Measurements from ENCODE around the gene PPP1R8. TPM values are rescaled to one million over a fixed set of nuclear protein-coding genes. Genes with fewer than 3 reads are reported as not detected.
"Not testable (repeated sequence)": the region's sequence is repeated elsewhere in the genome, so short reads cannot be mapped to it uniquely, and the experiment has no call there.

The PPP1R8 gene
- polyA plus RNA-seq, 1 donor (not counting 4 experiments of a cell fraction or from before 2014, with no cell fraction given), result 56.2 TPM

DNA sequence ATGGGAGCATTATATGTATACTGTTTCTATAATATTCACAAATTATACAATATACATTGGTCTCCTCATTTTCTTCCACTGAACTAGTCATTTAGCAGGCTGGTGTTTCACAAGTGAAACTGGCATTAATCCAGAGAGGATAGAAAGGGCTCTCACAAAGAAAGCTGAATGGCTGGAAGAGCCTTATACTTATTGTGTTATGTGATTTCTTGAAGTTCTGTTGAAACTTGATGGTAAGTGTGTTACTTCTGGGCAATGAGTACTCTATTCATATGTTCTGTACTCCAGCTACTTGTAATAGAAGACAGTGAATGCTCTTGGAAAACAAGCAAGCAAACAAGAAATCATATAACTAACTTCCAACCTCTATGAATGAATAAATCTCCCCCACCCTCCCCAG is 42.7 kb upstream of the PPP1R8 start:
- H3K9ac ChIP-seq (ENCODE audit: control insufficient read depth, extremely low read depth, insufficient read depth, low read length), result no peak overlapping the region
- H2AFZ ChIP-seq (ENCODE audit: control insufficient read depth, low read length), result no peak overlapping the region
- no peaks in the 10 kb centered on the region for H3K9me3 ChIP-seq (ENCODE audit: control insufficient read depth, low read depth, low read length)
- no peaks in the 10 kb centered on the region for H3K27me3 ChIP-seq (ENCODE audit: control insufficient read depth, extremely low read depth, insufficient read depth, low read length)
- H3K4me2 ChIP-seq (ENCODE audit: control insufficient read depth, extremely low read depth, insufficient read depth, low read depth, low read length), result no peak overlapping the region
- no peak for DNase-seq (ENCODE audit: low read depth, low spot score)
- peak; percentile 20 for FAIRE-seq
- no peak overlapping the region for H3K4me3 ChIP-seq (ENCODE audit: control insufficient read depth in 2 of 3, extremely low read depth in 1 of 3, insufficient read depth in 2 of 3, low read depth in 1 of 3, low read length in 3 of 3)
- H3K4me1 ChIP-seq (ENCODE audit: control insufficient read depth, extremely low read depth, insufficient read depth, low read length), result peaks cover 19% of the 10 kb centered on the region
- H3K79me2 ChIP-seq (ENCODE audit: control insufficient read depth, insufficient read depth, low read length), result peaks cover 20% of the 10 kb centered on the region
- no peak overlapping the region for H3K27ac ChIP-seq (ENCODE audit: control insufficient read depth, insufficient read depth, low read length)
- no peaks in the 10 kb centered on the region for H4K20me1 ChIP-seq (ENCODE audit: control insufficient read depth, extremely low read depth, insufficient read depth, low read length)
- TF ChIP-seq, protein P1, sequence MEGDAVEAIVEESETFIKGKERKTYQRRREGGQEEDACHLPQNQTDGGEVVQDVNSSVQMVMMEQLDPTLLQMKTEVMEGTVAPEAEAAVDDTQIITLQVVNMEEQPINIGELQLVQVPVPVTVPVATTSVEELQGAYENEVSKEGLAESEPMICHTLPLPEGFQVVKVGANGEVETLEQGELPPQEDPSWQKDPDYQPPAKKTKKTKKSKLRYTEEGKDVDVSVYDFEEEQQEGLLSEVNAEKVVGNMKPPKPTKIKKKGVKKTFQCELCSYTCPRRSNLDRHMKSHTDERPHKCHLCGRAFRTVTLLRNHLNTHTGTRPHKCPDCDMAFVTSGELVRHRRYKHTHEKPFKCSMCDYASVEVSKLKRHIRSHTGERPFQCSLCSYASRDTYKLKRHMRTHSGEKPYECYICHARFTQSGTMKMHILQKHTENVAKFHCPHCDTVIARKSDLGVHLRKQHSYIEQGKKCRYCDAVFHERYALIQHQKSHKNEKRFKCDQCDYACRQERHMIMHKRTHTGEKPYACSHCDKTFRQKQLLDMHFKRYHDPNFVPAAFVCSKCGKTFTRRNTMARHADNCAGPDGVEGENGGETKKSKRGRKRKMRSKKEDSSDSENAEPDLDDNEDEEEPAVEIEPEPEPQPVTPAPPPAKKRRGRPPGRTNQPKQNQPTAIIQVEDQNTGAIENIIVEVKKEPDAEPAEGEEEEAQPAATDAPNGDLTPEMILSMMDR (optimal IDR thresholded peaks at IDR 0.05 in 1 of 3, IDR thresholded peaks at IDR 0.05 in 1 of 3, conservative IDR thresholded peaks at IDR 0.05 in 1 of 3; ENCODE audit: extremely low read depth in 1 of 3, insufficient read depth in 2 of 3, low read length in 3 of 3), result no peak
- TF ChIP-seq EZH2 (IDR thresholded peaks at IDR 0.05; ENCODE audit: low read length), result no peak
- no peaks in the 10 kb centered on the region for H3K9me1 ChIP-seq (ENCODE audit: control insufficient read depth, extremely low read depth, insufficient read depth, low read length)
- H3K36me3 ChIP-seq (ENCODE audit: control insufficient read depth in 2 of 2, extremely low read depth in 1 of 2, insufficient read depth in 2 of 2, low read length in 2 of 2), result peaks cover 5 to 8% of the 10 kb centered on the region in 2 experiments
- dilution Hi-C loops (cut with MboI; ENCODE audit: extremely low pct_ligation_motif_present, low sequenced_read_pairs), result no loop called here

DNA sequence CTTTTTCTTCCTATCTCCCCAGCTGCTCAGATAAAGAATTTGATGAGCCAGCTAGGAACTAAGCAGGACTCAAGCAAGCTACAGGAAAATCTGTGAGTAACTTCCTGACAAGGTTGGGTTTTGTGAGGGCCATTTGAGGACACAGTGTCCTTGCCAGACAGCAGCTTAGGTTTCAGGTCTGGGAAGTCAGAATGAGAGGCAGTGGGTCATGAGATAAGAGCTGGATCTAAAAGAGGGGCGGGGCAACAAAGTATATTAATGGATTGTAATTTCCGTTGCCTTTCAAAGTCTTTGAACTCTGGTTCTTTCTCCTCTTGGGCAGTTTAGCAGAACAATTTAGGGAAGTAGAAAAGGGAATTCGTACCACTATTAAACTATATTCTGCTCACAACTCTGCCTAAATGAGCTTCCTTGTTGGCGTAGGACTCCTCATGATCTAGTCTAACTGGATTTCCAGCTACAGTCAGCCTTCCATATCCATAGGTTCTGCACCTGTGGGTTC is 41.0 kb upstream of the PPP1R8 start:
- no peak overlapping the region for H3K4me2 ChIP-seq (ENCODE audit: control insufficient read depth, extremely low read depth, insufficient read depth, low read depth, low read length)
- H3K9ac ChIP-seq (ENCODE audit: control insufficient read depth, extremely low read depth, insufficient read depth, low read length), result no peak overlapping the region
- no peaks in the 10 kb centered on the region for H3K9me1 ChIP-seq (ENCODE audit: control insufficient read depth, extremely low read depth, insufficient read depth, low read length)
- no peaks in the 10 kb centered on the region for H4K20me1 ChIP-seq (ENCODE audit: control insufficient read depth, extremely low read depth, insufficient read depth, low read length)
- H3K36me3 ChIP-seq (ENCODE audit: control insufficient read depth in 2 of 2, extremely low read depth in 1 of 2, insufficient read depth in 2 of 2, low read length in 2 of 2), result peaks cover 8 to 11% of the 10 kb centered on the region in 2 experiments
- FAIRE-seq, result no peak
- no peak overlapping the region for H2AFZ ChIP-seq (ENCODE audit: control insufficient read depth, low read length)
- H3K27ac ChIP-seq (ENCODE audit: control insufficient read depth, insufficient read depth, low read length), result no peak overlapping the region
- peaks cover 15% of the 10 kb centered on the region for H3K79me2 ChIP-seq (ENCODE audit: control insufficient read depth, insufficient read depth, low read length)
- no peak overlapping the region for H3K4me3 ChIP-seq (ENCODE audit: control insufficient read depth in 2 of 3, extremely low read depth in 1 of 3, insufficient read depth in 2 of 3, low read depth in 1 of 3, low read length in 3 of 3)
- H3K9me3 ChIP-seq (ENCODE audit: control insufficient read depth, low read depth, low read length), result no peaks in the 10 kb centered on the region
- no peak for TF ChIP-seq EZH2 (IDR thresholded peaks at IDR 0.05; ENCODE audit: low read length)
- TF ChIP-seq, protein P1 (optimal IDR thresholded peaks at IDR 0.05 in 1 of 3, IDR thresholded peaks at IDR 0.05 in 1 of 3, conservative IDR thresholded peaks at IDR 0.05 in 1 of 3; ENCODE audit: extremely low read depth in 1 of 3, insufficient read depth in 2 of 3, low read length in 3 of 3), result no peak
- dilution Hi-C loops (cut with MboI; ENCODE audit: extremely low pct_ligation_motif_present, low sequenced_read_pairs), result no loop called here
- H3K27me3 ChIP-seq (ENCODE audit: control insufficient read depth, extremely low read depth, insufficient read depth, low read length), result no peaks in the 10 kb centered on the region
- peaks cover 14% of the 10 kb centered on the region for H3K4me1 ChIP-seq (ENCODE audit: control insufficient read depth, extremely low read depth, insufficient read depth, low read length)
- no peak for DNase-seq (ENCODE audit: low read depth, low spot score)

DNA sequence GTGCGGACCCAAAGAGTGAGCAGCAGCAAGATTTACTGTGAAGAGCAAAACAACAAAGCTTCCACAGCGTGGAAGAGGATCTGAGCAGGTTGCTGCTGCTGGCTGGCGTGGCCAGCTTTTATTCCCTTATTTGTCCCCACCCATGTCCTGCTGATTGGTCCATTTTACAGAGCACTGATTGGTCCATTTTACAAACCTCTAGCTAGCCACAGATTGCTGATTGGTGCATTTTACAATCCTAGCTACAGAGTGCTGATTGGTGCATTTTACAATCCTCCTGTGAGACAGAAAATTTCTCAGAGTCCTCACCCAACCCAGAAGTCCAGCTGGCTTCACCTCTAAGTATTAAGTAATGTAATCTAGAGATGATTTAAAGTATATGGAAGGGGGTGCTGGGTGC is 40.3 kb upstream of the PPP1R8 start:
- H3K9me3 ChIP-seq (ENCODE audit: control insufficient read depth, low read depth, low read length); H4K20me1 ChIP-seq (ENCODE audit: control insufficient read depth, extremely low read depth, insufficient read depth, low read length); H3K4me3 ChIP-seq (ENCODE audit: control insufficient read depth in 2 of 3, extremely low read depth in 1 of 3, insufficient read depth in 2 of 3, low read depth in 1 of 3, low read length in 3 of 3); H3K27me3 ChIP-seq (ENCODE audit: control insufficient read depth, extremely low read depth, insufficient read depth, low read length); dilution Hi-C loops (cut with MboI; ENCODE audit: extremely low pct_ligation_motif_present, low sequenced_read_pairs); FAIRE-seq; H3K27ac ChIP-seq (ENCODE audit: control insufficient read depth, insufficient read depth, low read length); H2AFZ ChIP-seq (ENCODE audit: control insufficient read depth, low read length); H3K4me2 ChIP-seq (ENCODE audit: control insufficient read depth, extremely low read depth, insufficient read depth, low read depth, low read length); H3K9ac ChIP-seq (ENCODE audit: control insufficient read depth, extremely low read depth, insufficient read depth, low read length); DNase-seq (ENCODE audit: low read depth, low spot score); H3K9me1 ChIP-seq (ENCODE audit: control insufficient read depth, extremely low read depth, insufficient read depth, low read length): not testable (repeated sequence)
- H3K79me2 ChIP-seq (ENCODE audit: control insufficient read depth, insufficient read depth, low read length), result peaks cover 15% of the 10 kb centered on the region
- H3K36me3 ChIP-seq (ENCODE audit: control insufficient read depth in 2 of 2, extremely low read depth in 1 of 2, insufficient read depth in 2 of 2, low read length in 2 of 2), result peaks cover 8 to 11% of the 10 kb centered on the region in 2 experiments
- H3K4me1 ChIP-seq (ENCODE audit: control insufficient read depth, extremely low read depth, insufficient read depth, low read length), result peaks cover 14% of the 10 kb centered on the region
